Hepatocyte (in vitro differentiated cells): ENCODE measurements around the gene EIF4B. TPM values are rescaled to one million over a fixed set of nuclear protein-coding genes. Genes with fewer than 3 reads are reported as not detected.
A peak's percentile ranks its signal among the peaks of the same experiment; 100 is the strongest.

Source experiments
- DNase-seq: peaks from one replicate; pipeline ENCODE4 v3.0.0-alpha.2; 2016; ENCODE audit warnings: low spot score
- H2AFZ ChIP-seq: fragments of 200-600 bp; sonication (generic); 2 replicates; pipeline ENCODE4 v1.6.0; 2016; ENCODE audit warnings: antibody characterized with exemption, mild to moderate bottlenecking
- H3K27ac ChIP-seq: fragments of 200-600 bp; sonication (generic); 2 replicates; pipeline ENCODE4 v1.5.1; 2016; ENCODE audit warnings: mild to moderate bottlenecking
- H3K27me3 ChIP-seq: fragments of 200-600 bp; sonication (generic); 2 replicates; pipeline ENCODE4 v1.6.1; 2016
- H3K36me3 ChIP-seq: fragments of 200-600 bp; sonication (generic); replicated peaks from 2 replicates; pipeline ENCODE4 v1.5.1; 2016; ENCODE audit warnings: low read depth; ENCODE audit not compliant: insufficient read depth
- H3K4me1 ChIP-seq: fragments of 200-600 bp; sonication (generic); 2 replicates; pipeline ENCODE4 v1.5.1; 2016; ENCODE audit warnings: mild to moderate bottlenecking, moderate library complexity; ENCODE audit not compliant: insufficient read depth
- H3K4me2 ChIP-seq: fragments of 200-600 bp; sonication (generic); 2 replicates; pipeline ENCODE4 v1.6.0; 2016
- H3K4me3 ChIP-seq: fragments of 200-600 bp; sonication (generic); 2 replicates; pipeline ENCODE4 v1.5.1; 2016; ENCODE audit warnings: mild to moderate bottlenecking
- H3K79me2 ChIP-seq: fragments of 200-600 bp; sonication (generic); 2 replicates; pipeline ENCODE4 v1.6.0; 2017; ENCODE audit warnings: mild to moderate bottlenecking
- H3K9me2 ChIP-seq: fragments of 200-600 bp; sonication (generic); replicated peaks from 2 replicates; pipeline ENCODE4 v1.6.0; 2017; ENCODE audit warnings: mild to moderate bottlenecking; ENCODE audit not compliant: insufficient read depth
- H3K9me3 ChIP-seq: fragments of 200-600 bp; sonication (generic); 2 replicates; pipeline ENCODE4 v1.5.1; 2016; ENCODE audit warnings: low read depth, mild to moderate bottlenecking
- H4K20me1 ChIP-seq: fragments of 200-600 bp; sonication (generic); 2 replicates; pipeline ENCODE4 v1.6.0; 2016; ENCODE audit warnings: mild to moderate bottlenecking; ENCODE audit not compliant: insufficient read depth, poor library complexity, severe bottlenecking
- EZH2 ChIP-seq: fragments of 200-600 bp; sonication (generic); IDR thresholded peaks from 2 replicates; pipeline ENCODE4 v1.6.1; 2016; ENCODE audit warnings: antibody characterized with exemption, mild to moderate bottlenecking, borderline replicate concordance
- EZH2phosphoT487 ChIP-seq: fragments of 200-600 bp; sonication (generic); IDR thresholded peaks from one replicate; pipeline ENCODE4 v1.6.1; 2018; ENCODE audit warnings: antibody characterized with exemption, mild to moderate bottlenecking, low read depth, moderate library complexity; ENCODE audit not compliant: unreplicated experiment, severe bottlenecking
- WGBS: methylation state at CpG from one replicate; pipeline ENCODE4 v1.1.6; 2016; ENCODE audit warnings: low lambda C conversion rate; ENCODE audit errors: missing lambda C conversion rate; 5-methylcytosine and 5-hydroxymethylcytosine counted together
- polyA plus RNA-seq: library from polyadenylated mRNA; unstranded; fragments of >200 nt; fragmentation: Nextera tagmentation; extraction: Ambion mirVana; gene quantifications from 2 replicates; pipeline ENCODE4 v1.2.1, GENCODE V29; 2016
- total RNA-seq: library from RNA; depleted of rRNA; stranded (reverse); fragments of >200 nt; gene quantifications from 2 replicates; pipeline ENCODE4 v1.2.3, GENCODE V29; 2014
- TF ChIP-seq, protein P1 (sequence below): fragments of 200-600 bp; sonication (generic); IDR thresholded peaks from 2 replicates; pipeline ENCODE4 v1.5.1; 2016; ENCODE audit warnings: antibody characterized with exemption, mild to moderate bottlenecking; ENCODE audit not compliant: poor library complexity

Gene EIF4B
- total and polyA plus RNA-seq, 2 experiments from 2014 or later, result 53.5 to 435 TPM

DNA sequence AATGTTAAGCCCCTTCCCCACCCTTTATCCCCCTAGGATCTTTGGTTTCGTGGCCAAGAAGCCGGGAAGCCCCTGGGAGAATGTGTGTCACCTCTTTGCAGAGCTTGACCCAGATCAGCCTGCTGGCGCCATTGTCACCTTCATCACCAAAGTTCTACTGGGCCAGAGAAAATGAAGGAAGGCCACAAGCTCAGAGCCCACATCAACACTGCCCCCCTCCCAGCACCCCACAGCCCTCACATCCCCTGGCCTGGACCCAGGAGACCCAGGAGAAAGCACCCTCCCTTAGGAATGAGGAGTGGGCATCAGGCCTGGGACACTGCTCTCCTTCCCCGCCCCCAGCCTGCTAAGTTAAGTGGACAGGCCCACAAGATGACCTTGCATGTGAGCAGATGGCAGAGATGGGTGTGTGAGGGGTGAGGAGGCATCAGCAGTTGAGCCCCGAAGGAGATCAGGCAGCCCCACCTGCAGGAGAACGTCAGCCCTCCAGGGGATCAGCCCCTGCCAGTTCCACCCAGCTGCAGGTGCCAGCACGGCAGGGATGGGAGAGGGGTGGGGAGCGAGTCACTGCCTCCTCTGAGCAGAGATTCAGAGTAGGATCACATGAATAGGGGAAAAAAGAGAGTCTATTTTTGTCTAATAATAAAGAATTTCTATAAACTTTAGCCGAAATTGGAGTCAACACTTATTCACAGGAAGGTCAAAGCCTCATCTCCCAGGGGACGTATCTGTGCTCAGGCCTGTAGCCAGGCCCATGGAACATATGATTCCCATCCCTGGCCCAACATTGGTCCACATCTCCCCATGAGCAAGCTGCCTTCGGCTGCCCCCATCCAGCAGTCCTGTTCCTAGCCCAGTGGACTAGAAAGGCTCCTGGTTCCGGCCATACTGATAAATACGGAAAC lies 57.7 kb downstream of the EIF4B start:
- H3K79me2 ChIP-seq, result no peaks in the 10 kb centered on the region
- H3K27me3 ChIP-seq, result no peaks in the 10 kb centered on the region
- no peaks in the 10 kb centered on the region for H3K36me3 ChIP-seq
- H3K4me1 ChIP-seq, result peaks cover 7% of the 10 kb centered on the region
- no peak for TF ChIP-seq EZH2
- no peak for TF ChIP-seq EZH2phosphoT487
- TF ChIP-seq, protein P1, sequence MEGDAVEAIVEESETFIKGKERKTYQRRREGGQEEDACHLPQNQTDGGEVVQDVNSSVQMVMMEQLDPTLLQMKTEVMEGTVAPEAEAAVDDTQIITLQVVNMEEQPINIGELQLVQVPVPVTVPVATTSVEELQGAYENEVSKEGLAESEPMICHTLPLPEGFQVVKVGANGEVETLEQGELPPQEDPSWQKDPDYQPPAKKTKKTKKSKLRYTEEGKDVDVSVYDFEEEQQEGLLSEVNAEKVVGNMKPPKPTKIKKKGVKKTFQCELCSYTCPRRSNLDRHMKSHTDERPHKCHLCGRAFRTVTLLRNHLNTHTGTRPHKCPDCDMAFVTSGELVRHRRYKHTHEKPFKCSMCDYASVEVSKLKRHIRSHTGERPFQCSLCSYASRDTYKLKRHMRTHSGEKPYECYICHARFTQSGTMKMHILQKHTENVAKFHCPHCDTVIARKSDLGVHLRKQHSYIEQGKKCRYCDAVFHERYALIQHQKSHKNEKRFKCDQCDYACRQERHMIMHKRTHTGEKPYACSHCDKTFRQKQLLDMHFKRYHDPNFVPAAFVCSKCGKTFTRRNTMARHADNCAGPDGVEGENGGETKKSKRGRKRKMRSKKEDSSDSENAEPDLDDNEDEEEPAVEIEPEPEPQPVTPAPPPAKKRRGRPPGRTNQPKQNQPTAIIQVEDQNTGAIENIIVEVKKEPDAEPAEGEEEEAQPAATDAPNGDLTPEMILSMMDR, result no peak
- no peaks in the 10 kb centered on the region for H3K9me3 ChIP-seq
- H3K27ac ChIP-seq, result no peak overlapping the region
- no peaks in the 10 kb centered on the region for H3K9me2 ChIP-seq
- no peak overlapping the region for H2AFZ ChIP-seq
- H3K4me2 ChIP-seq, result no peak overlapping the region
- no peaks in the 10 kb centered on the region for H4K20me1 ChIP-seq
- no peak overlapping the region for H3K4me3 ChIP-seq
- WGBS, result 87% methylated on average over 13 of the region's 13 CpGs
- peak; percentile 15 for DNase-seq

DNA sequence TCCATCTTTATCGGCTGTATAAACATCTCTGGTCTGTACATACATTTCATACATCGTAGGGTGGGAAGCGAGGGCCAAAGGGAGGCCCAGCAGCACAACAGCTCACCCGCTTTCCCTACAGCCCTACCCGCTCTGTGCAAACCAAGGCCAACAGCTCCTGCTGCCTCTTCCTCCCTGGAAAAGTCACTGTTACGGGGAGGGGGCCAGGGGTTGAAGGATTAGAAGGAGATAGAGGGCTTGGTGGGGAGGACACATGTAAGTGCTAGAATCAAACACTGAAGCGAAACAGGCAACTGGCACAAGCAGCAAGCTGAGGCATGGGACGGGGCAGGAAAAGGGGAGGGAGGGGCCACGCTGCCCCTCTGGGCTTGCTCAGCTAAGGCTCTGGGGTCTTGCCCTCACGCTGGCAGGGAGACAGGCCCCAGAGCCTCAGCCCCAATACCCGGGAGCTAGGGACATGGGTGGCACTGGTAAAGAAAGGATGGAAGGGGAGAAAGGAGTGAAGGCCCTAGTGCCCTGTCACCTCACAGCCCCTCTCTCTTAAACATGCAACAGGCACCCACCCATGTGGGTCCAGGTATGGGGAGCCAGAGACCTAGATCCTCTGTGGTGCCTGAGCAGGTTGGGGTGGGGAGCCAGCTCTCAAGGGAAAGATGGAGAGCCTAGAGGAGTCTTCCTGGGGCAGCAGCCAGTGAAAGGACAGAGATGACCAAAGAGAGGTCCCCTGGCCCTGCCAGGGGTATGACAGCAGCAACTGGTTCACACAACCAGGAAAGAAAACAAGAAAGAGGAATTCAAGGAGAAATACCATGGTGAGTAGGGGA lies 58.6 kb downstream of the EIF4B start:
- Histone ChIP-seq H3K9me3 (no peaks in the 10 kb centered on the region), H3K27me3 (no peaks in the 10 kb centered on the region), H3K9me2 (no peaks in the 10 kb centered on the region), H4K20me1 (no peaks in the 10 kb centered on the region), H2AFZ (no peak overlapping the region), H3K4me1 (peaks cover 7% of the 10 kb centered on the region), H3K79me2 (no peaks in the 10 kb centered on the region), H3K4me2 (no peak overlapping the region), H3K27ac (no peak overlapping the region), H3K4me3 (no peak overlapping the region), H3K36me3 (no peaks in the 10 kb centered on the region)
- WGBS, result 95% methylated on average over 11 of the region's 11 CpGs
- DNase-seq, result no peak
- no peak for TF ChIP-seq EZH2phosphoT487
- TF ChIP-seq, protein P1, result no peak
- TF ChIP-seq EZH2, result no peak

DNA sequence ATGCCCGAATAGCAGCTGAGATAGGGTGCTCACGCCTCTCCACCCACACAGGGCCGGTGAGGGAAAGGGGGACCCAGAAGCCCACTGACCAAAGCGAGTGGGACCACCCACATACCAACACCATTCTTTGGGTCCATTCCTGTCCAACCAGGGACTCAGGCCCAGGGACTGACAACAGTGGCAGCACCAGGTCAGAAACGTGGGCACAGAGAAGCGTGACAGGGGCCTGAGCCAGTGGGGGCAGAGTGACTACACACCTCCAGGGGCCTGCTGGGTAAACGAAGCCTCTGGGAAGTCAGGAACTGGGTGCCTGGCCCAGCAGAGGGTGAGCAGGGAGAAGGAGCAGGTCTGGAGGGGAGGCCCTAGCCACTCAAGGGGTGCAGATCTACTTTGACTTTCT lies 59.2 kb downstream of the EIF4B start:
- Histone ChIP-seq H3K4me1 (peaks cover 7% of the 10 kb centered on the region), H4K20me1 (no peaks in the 10 kb centered on the region), H3K9me2 (no peaks in the 10 kb centered on the region), H3K4me2 (no peak overlapping the region), H3K4me3 (no peak overlapping the region), H3K9me3 (no peaks in the 10 kb centered on the region), H3K27ac (no peak overlapping the region), H3K79me2 (no peaks in the 10 kb centered on the region), H2AFZ (no peak overlapping the region), H3K27me3 (no peaks in the 10 kb centered on the region), H3K36me3 (no peaks in the 10 kb centered on the region)
- TF ChIP-seq EZH2phosphoT487, result no peak
- no peak for TF ChIP-seq EZH2
- TF ChIP-seq, protein P1, result no peak
- 80% methylated on average over 7 of the region's 7 CpGs for WGBS
- DNase-seq, result no peak
